Endothelial cell of umbilical vein (primary cell): ENCODE data around the gene FBXL14. TPM values are rescaled to one million over a fixed set of nuclear protein-coding genes. Genes with fewer than 3 reads are reported as not detected.

ENCODE experiments used
- BruUV-seq: library from RNA; stranded (reverse); fragments of 400-500 nt; replicated peaks from 2 replicates; lab custom pipeline; 2021; lab: Mats Ljungman, UMichigan
- CTCF ChIA-PET: fragments of 300-600, 350-600 bp; sonication (Branson Sonifier 250); formaldehyde crosslinking; loops from one replicate; lab custom pipeline; 2021; ENCODE audit warnings: antibody characterized with exemption, inconsistent platforms; lab: Charles Lee
- POLR2A ChIA-PET: fragments of 300-600, 350-600 bp; sonication (Branson Sonifier 250); formaldehyde crosslinking; loops from one replicate; lab custom pipeline; 2021; ENCODE audit warnings: antibody characterized with exemption, inconsistent platforms; lab: Charles Lee
- DNase-seq: peaks from one replicate; pipeline ENCODE4 v3.0.0-alpha.2; 2011; ENCODE audit warnings: low read depth, low spot score
- FAIRE-seq: peaks from 2 replicates; lab custom pipeline; 2011; peaks lifted over from hg19 to GRCh38; lab: Jason Lieb, UNC
- H2AFZ ChIP-seq: 2 replicates; pipeline ENCODE4 v1.6.0; 2012; ENCODE audit warnings: low read depth, low read length, control low read depth, inconsistent platforms
- H3K27ac ChIP-seq: 2 replicates; pipeline ENCODE4 v1.5.1; 2011; ENCODE audit warnings: low read depth, mild to moderate bottlenecking, control low read depth, low read length, moderate library complexity; ENCODE audit not compliant: insufficient read depth
- H3K27me3 ChIP-seq, 2 experiments: 2 replicates each; pipeline versions ENCODE4 v1.6.0 to v1.6.1; 2011; ENCODE audit warnings: low read length in 2 of 2, mixed read lengths in 1 of 2; ENCODE audit not compliant: control insufficient read depth in 2 of 2, insufficient read depth in 2 of 2
- H3K36me3 ChIP-seq, 2 experiments: 2 replicates in 1 of 2; 3 replicates in 1 of 2; pipeline ENCODE4 v1.5.1; 2011; ENCODE audit warnings: low read length in 2 of 2, mild to moderate bottlenecking in 1 of 2, moderate library complexity in 1 of 2; ENCODE audit not compliant: control insufficient read depth in 2 of 2, insufficient read depth in 2 of 2; ENCODE audit errors: extremely low read depth in 1 of 2
- H3K4me1 ChIP-seq: 3 replicates; pipeline ENCODE4 v1.5.1; 2011; ENCODE audit warnings: mild to moderate bottlenecking, low read length; ENCODE audit not compliant: control insufficient read depth, insufficient read depth; ENCODE audit errors: extremely low read depth
- H3K4me2 ChIP-seq: 2 replicates; pipeline ENCODE4 v1.6.1; 2011; ENCODE audit warnings: low read length, control low read depth, mixed read lengths; ENCODE audit not compliant: insufficient read depth
- H3K4me3 ChIP-seq, 3 experiments: fragments of 200-600 bp in 1 of 3; sonication (generic), shearing (Covaris generic) in 1 of 3; replicated peaks in 1 of 3; 2 replicates each; pipeline ENCODE4 v1.5.1; 2011 to 2016; ENCODE audit warnings: control low read depth in 3 of 3, low read length in 3 of 3, mild to moderate bottlenecking in 2 of 3, inconsistent platforms in 1 of 3, low read depth in 1 of 3, moderate library complexity in 1 of 3; ENCODE audit not compliant: insufficient read depth in 1 of 3
- H3K79me2 ChIP-seq: 2 replicates; pipeline ENCODE4 v1.6.0; 2012; ENCODE audit warnings: low read length, inconsistent platforms; ENCODE audit not compliant: control insufficient read depth, insufficient read depth
- H3K9ac ChIP-seq: replicated peaks from 2 replicates; pipeline ENCODE3; 2011; ENCODE audit warnings: low read length, control low read depth; ENCODE audit not compliant: insufficient read depth; ENCODE audit errors: extremely low read depth
- H3K9me1 ChIP-seq: replicated peaks from 3 replicates; pipeline ENCODE4 v1.6.0; 2011; ENCODE audit warnings: mild to moderate bottlenecking, low read length; ENCODE audit not compliant: control insufficient read depth, insufficient read depth; ENCODE audit errors: extremely low read depth
- H3K9me3 ChIP-seq: replicated peaks from 2 replicates; pipeline ENCODE4 v1.5.1; 2012; ENCODE audit warnings: low read length, inconsistent platforms; ENCODE audit not compliant: control insufficient read depth, insufficient read depth
- H4K20me1 ChIP-seq: replicated peaks from 2 replicates; pipeline ENCODE3; 2011; ENCODE audit warnings: mild to moderate bottlenecking, low read length; ENCODE audit not compliant: control insufficient read depth, insufficient read depth; ENCODE audit errors: extremely low read depth
- CTCF ChIP-seq, 2 donors: IDR thresholded peaks; 1 replicate in 1 of 2; 2 replicates in 1 of 2; pipeline ENCODE4 v1.5.1; 2011; ENCODE audit warnings: low read length in 2 of 2, mild to moderate bottlenecking in 2 of 2, moderate library complexity in 2 of 2, control low read depth in 1 of 2, inconsistent platforms in 1 of 2, low read depth in 1 of 2; ENCODE audit not compliant: insufficient read depth in 1 of 2; ENCODE audit errors: extremely low read depth in 1 of 2
- EZH2 ChIP-seq: IDR thresholded peaks from 2 replicates; pipeline ENCODE4 v1.6.1; 2012; ENCODE audit warnings: borderline replicate concordance, low read depth, mild to moderate bottlenecking, moderate library complexity, low read length, inconsistent platforms; ENCODE audit not compliant: severe bottlenecking
- FOS ChIP-seq: IDR thresholded peaks from 2 replicates; pipeline ENCODE4 v1.6.1; 2011; ENCODE audit warnings: mild to moderate bottlenecking, low read length, moderate library complexity, borderline replicate concordance; ENCODE audit not compliant: insufficient read depth
- GATA2 ChIP-seq: IDR thresholded peaks from 2 replicates; pipeline ENCODE4 v1.7.0; 2011; ENCODE audit warnings: low read depth, mild to moderate bottlenecking, moderate library complexity, mixed read lengths, low read length; ENCODE audit not compliant: insufficient read length, insufficient read depth
- JUN ChIP-seq: IDR thresholded peaks from 2 replicates; pipeline ENCODE4 v1.6.1; 2011; ENCODE audit warnings: borderline replicate concordance, low read depth; ENCODE audit not compliant: insufficient read length, insufficient read depth
- MAX ChIP-seq: IDR thresholded peaks from 2 replicates; pipeline ENCODE4 v1.6.1; 2011; ENCODE audit not compliant: insufficient read depth, insufficient read length
- MYC ChIP-seq: IDR thresholded peaks from one replicate; pipeline ENCODE4 v1.6.1; 2011; ENCODE audit warnings: mild to moderate bottlenecking, low read depth, low read length
- POLR2A ChIP-seq: IDR thresholded peaks from 2 replicates; pipeline ENCODE4 v1.6.1; 2012; ENCODE audit warnings: low read depth, mild to moderate bottlenecking, control low read depth, low read length
- POLR2AphosphoS5 ChIP-seq: IDR thresholded peaks from 2 replicates; pipeline ENCODE4 v1.6.1; 2012; ENCODE audit warnings: low read depth, mild to moderate bottlenecking, control low read depth, low read length, moderate library complexity; ENCODE audit not compliant: insufficient read depth
- dilution Hi-C: fragments of 300-500 bp; cut with MboI; formaldehyde crosslinking; loops from one replicate; pipeline ENCODE4 v1.15.0; 2019; ENCODE audit warnings: low sequenced_read_pairs; ENCODE audit not compliant: extremely low pct_ligation_motif_present
- intact Hi-C: fragments of 100-400 bp; cut with micrococcal nuclease; formaldehyde crosslinking; loops from one replicate; pipeline ENCODE4 v1.10.0; 2022
- polyA plus RNA-seq, 4 experiments: library from polyadenylated mRNA; depleted of rRNA in 3 of 4; stranded (reverse) in 3 of 4; unstranded in 1 of 4; fragments of >200 nt; gene quantifications; 2 replicates each; pipeline versions ENCODE4 v1.2.1 to v1.2.3, GENCODE V29; 2011 to 2012; ENCODE audit warnings: missing spikeins in 1 of 4
- total RNA-seq: library from RNA; stranded (reverse); gene quantifications from 2 replicates; pipeline ENCODE4 v1.2.3, GENCODE V29; 2021

FBXL14 gene
- total and polyA plus RNA-seq, 2 donors (not counting 3 experiments of a cell fraction or from before 2014, with no cell fraction given): 11.3 to 15.7 TPM

GRCh38 chr12:1584326-1584725 is 10.1 kb downstream of the FBXL14 start:
- Histone ChIP-seq H3K4me3 (no peak overlapping the region), H3K36me3 (no peaks in the 10 kb centered on the region), H3K27ac (no peak overlapping the region), H3K4me2 (no peak overlapping the region), H2AFZ (no peak overlapping the region), H3K27me3 (no peaks in the 10 kb centered on the region), H3K9me1 (no peaks in the 10 kb centered on the region), H3K9ac (no peak overlapping the region), H3K4me1 (peaks cover 6% of the 10 kb centered on the region), H3K9me3 (no peaks in the 10 kb centered on the region), H3K79me2 (no peaks in the 10 kb centered on the region), H4K20me1 (no peaks in the 10 kb centered on the region)
- ChIA-PET POLR2A (no interaction called here), CTCF (interaction anchor here (0.8 to 12.7 kb wide), 28 partner anchors 9 to 1142 kb away, joined by 3 to 469 read pairs (median 7); partner anchors contain the start of genes FBXL14 and RAD52)
- intact Hi-C loops (loop anchor here (5.0 to 10.0 kb wide), 2 partner anchors 367 to 830 kb away; partner anchors contain the start of gene WNK1), dilution Hi-C loops (no loop called here)
- FAIRE-seq: no peak
- no TSS peak for BruUV-seq
- no peak for TF ChIP-seq POLR2AphosphoS5
- no peak for TF ChIP-seq FOS
- TF ChIP-seq JUN: no peak
- no peak for TF ChIP-seq GATA2
- no peak for TF ChIP-seq MAX
- TF ChIP-seq EZH2: no peak
- TF ChIP-seq MYC: no peak
- TF ChIP-seq POLR2A: no peak
- TF ChIP-seq CTCF (IDR thresholded peaks at IDR 0.05; ENCODE audit: extremely low read depth in 1 of 2, insufficient read depth in 1 of 2, low read depth in 1 of 2, low read length in 2 of 2): no peak
- no peak for DNase-seq
